Ishikawa (cell line): ENCODE measurements around the gene NUP35.

Experiments
- CEBPB ChIP-seq: IDR thresholded peaks from 2 replicates; pipeline ENCODE4 v1.6.1; 2012
- CREB1 ChIP-seq: IDR thresholded peaks from 2 replicates; pipeline ENCODE4 v1.6.1; 2012; ENCODE audit warnings: low read depth
- EGR1 ChIP-seq: IDR thresholded peaks from 2 replicates; pipeline ENCODE4 v1.6.1; 2012
- EP300 ChIP-seq: IDR thresholded peaks from 2 replicates; pipeline ENCODE4 v1.6.1; 2012; ENCODE audit warnings: borderline replicate concordance
- FOXM1 ChIP-seq: IDR thresholded peaks from 2 replicates; pipeline ENCODE4 v1.6.1; 2012; ENCODE audit warnings: low read depth, borderline replicate concordance
- MAX ChIP-seq: IDR thresholded peaks from 2 replicates; pipeline ENCODE4 v1.6.1; 2012
- RAD21 ChIP-seq: IDR thresholded peaks from 2 replicates; pipeline ENCODE4 v1.6.1; 2012; ENCODE audit warnings: low read depth
- REST ChIP-seq: IDR thresholded peaks from 2 replicates; pipeline ENCODE4 v1.6.1; 2012; ENCODE audit warnings: low read depth, mild to moderate bottlenecking
- TAF1 ChIP-seq: IDR thresholded peaks from 2 replicates; pipeline ENCODE4 v1.6.1; 2012; ENCODE audit warnings: low read depth, mild to moderate bottlenecking
- TCF12 ChIP-seq: IDR thresholded peaks from 2 replicates; pipeline ENCODE4 v1.6.1; 2012; ENCODE audit warnings: low read depth
- TEAD4 ChIP-seq: IDR thresholded peaks from 2 replicates; pipeline ENCODE4 v1.6.1; 2012
- USF1 ChIP-seq: IDR thresholded peaks from 2 replicates; pipeline ENCODE4 v1.6.1; 2012
- YY1 ChIP-seq: IDR thresholded peaks from 2 replicates; pipeline ENCODE4 v1.6.1; 2012; ENCODE audit warnings: low read depth
- ZBTB7A ChIP-seq: IDR thresholded peaks from 2 replicates; pipeline ENCODE4 v1.6.1; 2012; ENCODE audit warnings: low read depth

GRCh38 chr2:183179156-183179555 is 54.9 kb downstream of the NUP35 start:
- TF ChIP-seq EP300 (no peak), TAF1 (no peak), MAX (no peak), RAD21 (no peak), YY1 (no peak), REST (no peak), CEBPB (no peak), TEAD4 (no peak), ZBTB7A (no peak), EGR1 (no peak), FOXM1 (no peak), USF1 (no peak), CREB1 (no peak), TCF12 (no peak)
